Measurements from ENCODE around the gene NELFB. TPM values are rescaled to one million over a fixed set of nuclear protein-coding genes. Genes with fewer than 3 reads are reported as not detected.

NELFB gene
- polyA plus RNA-seq, 1 experiment: 51.9 TPM

DNA sequence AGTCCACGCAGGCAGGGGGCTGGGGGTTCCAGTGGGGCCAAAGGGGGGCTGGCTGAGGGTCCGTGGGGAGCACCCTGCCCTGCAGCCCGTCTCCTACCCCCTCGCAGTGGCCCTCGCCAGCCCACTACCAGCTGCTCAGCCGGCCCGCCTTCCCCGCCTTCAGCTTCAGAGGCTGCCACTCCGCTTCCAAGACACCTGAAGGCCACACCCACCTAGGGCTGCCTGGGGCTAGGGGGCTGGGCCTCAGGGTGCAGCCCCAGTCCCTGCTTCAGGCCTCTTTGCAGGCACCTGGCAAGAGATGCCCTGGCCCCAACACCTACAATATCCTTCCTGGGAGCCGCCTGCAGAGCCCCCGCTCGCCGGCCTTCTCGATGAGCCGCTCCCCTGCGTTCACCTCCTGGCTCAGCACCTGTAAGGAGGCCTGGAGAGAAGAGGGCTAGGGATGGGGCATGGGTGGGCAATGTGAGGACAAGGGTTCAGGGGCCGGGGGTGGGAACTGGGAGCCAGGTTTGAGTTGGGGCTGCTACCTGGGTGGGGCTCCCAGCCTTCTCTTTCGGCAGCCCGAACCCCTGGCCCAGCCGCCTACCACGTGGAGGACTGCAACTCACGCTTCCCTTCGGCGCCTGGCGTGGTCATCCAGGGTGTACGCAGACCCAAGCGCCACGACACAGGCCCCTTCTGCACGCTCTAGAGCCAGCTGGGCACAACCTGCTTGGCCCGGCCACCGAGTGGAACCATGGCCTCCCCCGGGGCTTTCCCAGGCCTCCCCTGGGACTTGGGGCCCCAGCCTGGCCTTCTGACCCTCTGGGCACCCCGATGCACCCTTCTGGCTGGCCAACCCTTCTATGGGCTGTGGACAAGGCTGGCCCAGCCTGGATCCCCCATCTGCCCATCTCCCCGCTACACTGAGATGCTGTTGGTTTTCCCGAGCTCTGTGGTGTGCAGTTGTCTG lies 2.3 kb upstream of the NELFB start:
- ChIA-PET POLR2A (interaction anchor here (0.6 kb wide), 1 partner anchor 12 kb away, joined by 3 read pairs; no protein-coding TSS in a partner anchor), CTCF (interaction anchor here (0.9 to 1.9 kb wide), 7 partner anchors 8 to 224 kb away, joined by 3 to 4 read pairs (median 4); partner anchors contain the start of genes TOR4A and TUBB4B)
- DNase-seq (ENCODE audit: low read depth): no peak
- no peak overlapping the region for H3K4me3 ChIP-seq (ENCODE audit: low read depth, low read length)
- H3K36me3 ChIP-seq (ENCODE audit: control insufficient read depth, insufficient read depth, low read length): peaks cover 3% of the 10 kb centered on the region
- no peak for TF ChIP-seq CTCF (IDR thresholded peaks at IDR 0.05; ENCODE audit: insufficient read depth, low read depth, low read length)
- H3K27me3 ChIP-seq (ENCODE audit: control insufficient read depth, insufficient read depth, low read length): no peaks in the 10 kb centered on the region; the same call in 1 of the 2 replicates

- Histone ChIP-seq H3K4me3 (ENCODE audit: low read depth, low read length) (peak overlapping the region; percentile 99), H3K27me3 (ENCODE audit: control insufficient read depth, insufficient read depth, low read length) (no peaks in the 10 kb centered on the region; the same call in 1 of the 2 replicates), H3K36me3 (ENCODE audit: control insufficient read depth, insufficient read depth, low read length) (peaks cover 3% of the 10 kb centered on the region)
- TF ChIP-seq CTCF (IDR thresholded peaks at IDR 0.05; ENCODE audit: insufficient read depth, low read depth, low read length): no peak
- ChIA-PET CTCF (interaction anchor here (0.6 to 1.9 kb wide), 11 partner anchors 10 to 225 kb away, joined by 3 to 10 read pairs (median 3); partner anchors contain the start of genes TOR4A and TUBB4B), POLR2A (interaction anchor here (1.1 kb wide), 1 partner anchor 11 kb away, joined by 4 read pairs; no protein-coding TSS in a partner anchor)
- DNase-seq (ENCODE audit: low read depth): no peak
Measured at GRCh38 chr9:137253717-137254623, 1.2 kb upstream of the NELFB start.

DNA sequence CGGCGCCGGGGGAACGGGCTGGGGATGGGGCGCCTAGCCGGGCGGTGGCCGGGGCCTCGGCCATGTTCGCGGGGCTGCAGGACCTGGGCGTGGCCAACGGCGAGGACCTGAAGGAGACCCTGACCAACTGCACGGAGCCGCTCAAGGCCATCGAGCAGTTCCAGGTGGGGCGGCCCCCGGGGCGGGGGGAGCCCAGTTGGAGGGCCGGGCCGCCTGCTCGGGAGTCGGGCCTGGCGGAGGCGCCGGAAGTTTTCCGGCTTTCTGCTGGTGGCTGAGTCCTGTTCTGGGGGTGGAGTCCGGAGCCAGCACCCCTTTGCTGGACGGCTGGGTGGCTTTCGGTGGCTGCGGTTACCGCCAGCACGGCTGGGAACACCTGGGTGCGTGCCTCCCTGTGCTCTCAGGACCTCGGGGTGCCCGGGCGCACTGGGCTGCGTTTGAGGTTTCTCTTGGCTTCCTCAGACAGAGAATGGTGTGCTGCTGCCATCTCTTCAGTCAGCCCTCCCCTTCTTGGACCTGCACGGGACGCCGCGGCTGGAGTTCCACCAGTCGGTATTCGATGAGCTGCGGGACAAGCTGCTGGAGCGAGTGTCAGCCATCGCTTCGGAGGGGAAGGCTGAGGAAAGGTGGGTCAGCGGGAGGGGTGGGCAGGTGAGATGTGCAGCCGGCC lies 454 bp downstream of the NELFB start:
- TF ChIP-seq CTCF (IDR thresholded peaks at IDR 0.05; ENCODE audit: insufficient read depth, low read depth, low read length): no peak
- CTCF ChIA-PET: interaction anchor here (0.7 to 1.7 kb wide), 2 partner anchors 13 to 22 kb away, joined by 3 to 4 read pairs; partner anchors contain the start of gene TOR4A
- DNase-seq (ENCODE audit: low read depth): no peak
- Histone ChIP-seq H3K27me3 (ENCODE audit: control insufficient read depth, insufficient read depth, low read length) (no peaks in the 10 kb centered on the region), H3K36me3 (ENCODE audit: control insufficient read depth, insufficient read depth, low read length) (peaks cover 5% of the 10 kb centered on the region), H3K4me3 (ENCODE audit: low read depth, low read length) (peak overlapping the region; percentile 99)
- POLR2A ChIA-PET: interaction anchor here (0.6 to 0.8 kb wide), 2 partner anchors 11 to 29 kb away, joined by 3 read pairs; no protein-coding TSS in a partner anchor

DNA sequence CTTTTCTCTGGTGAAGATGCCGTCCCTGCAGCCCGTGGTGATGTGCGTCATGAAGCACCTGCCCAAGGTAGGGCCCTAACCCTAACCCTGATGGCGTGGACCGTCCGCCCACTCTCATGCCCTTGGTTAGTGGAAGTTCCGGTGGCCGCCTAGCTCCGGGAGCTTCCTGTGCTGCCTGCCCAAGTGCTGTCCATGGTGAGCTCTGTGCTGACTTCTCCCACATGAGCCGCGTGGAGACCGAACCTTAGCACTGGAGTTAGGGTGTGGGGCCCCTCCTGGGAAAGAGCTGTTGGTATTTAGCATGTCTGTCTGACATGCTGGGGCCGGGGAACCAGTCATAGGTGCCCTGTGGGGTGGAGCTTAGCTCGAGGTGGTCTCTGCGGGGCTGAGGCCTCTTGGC lies 1.2 kb downstream of the NELFB start:
- DNase-seq (ENCODE audit: low read depth): no peak
- Histone ChIP-seq H3K27me3 (ENCODE audit: control insufficient read depth, insufficient read depth, low read length) (no peaks in the 10 kb centered on the region), H3K4me3 (ENCODE audit: low read depth, low read length) (peak overlapping the region; percentile 99), H3K36me3 (ENCODE audit: control insufficient read depth, insufficient read depth, low read length) (peaks cover 5% of the 10 kb centered on the region)
- TF ChIP-seq CTCF (IDR thresholded peaks at IDR 0.05; ENCODE audit: insufficient read depth, low read depth, low read length): no peak
- ChIA-PET POLR2A (interaction anchor here (0.6 kb wide), 1 partner anchor 30 kb away, joined by 3 read pairs; no protein-coding TSS in a partner anchor), CTCF (interaction anchor here (1.1 kb wide), 1 partner anchor 19 kb away, joined by 5 read pairs; no protein-coding TSS in a partner anchor)
